Muscle of arm (tissue), 12 donors: ENCODE data around the gene AURKAIP1. TPM values are rescaled to one million over a fixed set of nuclear protein-coding genes. Genes with fewer than 3 reads are reported as not detected.
A peak's percentile ranks its signal among the peaks of the same experiment; 100 is the strongest.
"Not testable (repeated sequence)": the region's sequence is repeated elsewhere in the genome, so short reads cannot be mapped to it uniquely, and the experiment has no call there.

Experiments
- DNase-seq: peaks from one replicate; pipeline ENCODE4 v3.0.0-alpha.2; 2013
- polyA plus RNA-seq, 12 donors: library from polyadenylated mRNA; unstranded; fragments of 120-200 nt; gene quantifications; one replicate each; pipeline ENCODE4 v1.2.1, GENCODE V29; 2013; ENCODE audit not compliant: insufficient read length in 12 of 12

The AURKAIP1 gene
- polyA plus RNA-seq, 12 donors = 42.4 to 71.8 (median 52.7) TPM; not detected in 1

GRCh38 chr1:1393428-1393827 lies 18.4 kb upstream of the AURKAIP1 start:
- DNase-seq = no peak

GRCh38 chr1:1393014-1393413 lies 18.0 kb upstream of the AURKAIP1 start:
- DNase-seq = no peak

- DNase-seq = no peak
Observed at GRCh38 chr1:1391225-1391624, 16.2 kb upstream of the AURKAIP1 start.

- no peak for DNase-seq
Observed at GRCh38 chr1:1390675-1391074, 15.7 kb upstream of the AURKAIP1 start.

- no peak for DNase-seq
Observed at GRCh38 chr1:1388078-1388472, 13.1 kb upstream of the AURKAIP1 start.

GRCh38 chr1:1387098-1388077 lies 12.4 kb upstream of the AURKAIP1 start:
- no peak for DNase-seq

- no peak for DNase-seq
Observed at GRCh38 chr1:1385931-1386330, 10.9 kb upstream of the AURKAIP1 start.

GRCh38 chr1:1385339-1385738 lies 10.3 kb upstream of the AURKAIP1 start:
- DNase-seq = not testable (repeated sequence)

DNA sequence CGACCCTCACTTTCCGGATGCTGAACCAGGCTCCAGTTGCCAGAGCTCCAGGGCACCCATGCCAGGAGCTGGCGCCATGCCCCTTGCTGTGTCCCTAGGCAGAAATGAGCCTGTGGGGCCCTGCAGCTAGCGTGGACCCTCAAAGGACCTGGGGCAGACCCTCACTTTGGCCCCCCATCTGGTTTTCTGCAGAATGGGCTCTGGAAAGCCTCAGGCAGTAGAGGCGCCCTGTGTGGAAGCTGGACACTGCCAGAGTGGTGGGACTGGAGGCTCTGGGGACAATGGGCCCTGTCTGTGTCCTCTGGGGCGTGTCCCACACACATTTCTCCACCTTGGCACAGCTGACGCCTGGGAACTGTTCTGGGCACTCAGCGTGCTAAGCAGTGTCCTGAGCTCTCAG lies 6.3 kb upstream of the AURKAIP1 start:
- no peak for DNase-seq

- no peak for DNase-seq
Observed at GRCh38 chr1:1380860-1381259, 5.9 kb upstream of the AURKAIP1 start.

GRCh38 chr1:1377540-1378205 lies 2.7 kb upstream of the AURKAIP1 start:
- no peak for DNase-seq

- DNase-seq = no peak
Observed at GRCh38 chr1:1376551-1377226, 1.7 kb upstream of the AURKAIP1 start.

GRCh38 chr1:1374589-1374928 lies 448 bp downstream of the AURKAIP1 start:
- no peak for DNase-seq

DNA sequence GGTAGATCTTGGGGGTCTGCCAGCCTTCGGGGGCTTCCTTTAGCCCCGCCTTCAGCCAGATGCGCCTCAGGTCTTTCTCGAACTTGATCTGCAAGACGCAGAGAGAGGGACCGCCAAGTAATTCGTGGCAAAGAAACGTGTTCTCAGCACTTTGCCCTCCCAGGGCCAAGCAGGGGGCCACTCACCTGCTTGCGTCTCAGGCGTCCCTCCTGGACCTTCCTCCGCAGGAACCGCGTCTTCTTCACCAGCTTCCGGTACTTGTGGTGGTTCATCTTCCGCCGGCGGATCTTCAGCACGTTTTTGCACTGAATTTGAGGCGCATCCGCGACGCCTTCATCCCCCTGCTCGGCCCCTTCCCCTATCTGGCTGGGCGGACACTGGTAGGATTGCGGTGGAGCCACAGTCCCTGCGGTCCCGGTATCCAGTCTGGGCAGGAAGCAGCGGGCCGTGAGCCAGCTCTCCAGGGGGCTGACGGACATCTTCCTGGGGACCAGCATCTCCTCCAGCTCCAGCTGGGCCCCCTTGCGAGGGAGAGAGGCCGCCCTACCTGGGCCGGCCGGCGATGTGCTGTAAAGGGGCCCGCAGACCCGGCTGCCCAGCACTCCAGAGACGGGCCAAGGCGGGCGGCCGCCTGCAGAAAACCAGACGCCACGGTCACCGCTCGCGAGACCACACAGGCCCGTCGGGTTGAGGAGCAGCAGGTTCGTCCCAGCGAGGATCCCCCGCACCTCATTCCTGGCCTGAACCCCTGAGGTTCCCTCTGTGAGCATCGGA lies 1.0 kb downstream of the AURKAIP1 start:
- no peak for DNase-seq

GRCh38 chr1:1373051-1373814 lies 1.8 kb downstream of the AURKAIP1 start:
- DNase-seq = no peak

- peak; percentile 55 for DNase-seq
Observed at GRCh38 chr1:1371746-1372711, 3.0 kb downstream of the AURKAIP1 start.

DNA sequence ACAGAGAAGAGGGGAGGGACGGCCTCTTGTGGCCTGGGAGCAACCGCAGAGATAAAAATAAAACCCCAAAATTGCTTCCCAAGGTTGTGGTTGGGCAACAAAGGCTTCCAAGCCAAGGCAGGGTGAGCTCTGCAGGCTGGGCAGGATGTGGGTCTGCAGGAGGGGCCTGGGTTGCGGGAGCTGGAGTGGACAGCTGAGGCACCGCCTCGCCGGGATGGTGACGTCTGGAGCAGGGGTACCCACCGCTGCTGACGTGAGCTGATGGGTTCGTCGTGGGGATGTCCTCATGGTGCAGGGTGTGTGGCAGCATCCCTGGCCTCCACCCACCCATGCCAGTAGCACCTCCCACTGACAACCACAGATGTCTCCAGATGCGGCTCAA lies 3.7 kb downstream of the AURKAIP1 start:
- no peak for DNase-seq

- no peak for DNase-seq
Observed at GRCh38 chr1:1370771-1371300, 4.2 kb downstream of the AURKAIP1 start.

DNA sequence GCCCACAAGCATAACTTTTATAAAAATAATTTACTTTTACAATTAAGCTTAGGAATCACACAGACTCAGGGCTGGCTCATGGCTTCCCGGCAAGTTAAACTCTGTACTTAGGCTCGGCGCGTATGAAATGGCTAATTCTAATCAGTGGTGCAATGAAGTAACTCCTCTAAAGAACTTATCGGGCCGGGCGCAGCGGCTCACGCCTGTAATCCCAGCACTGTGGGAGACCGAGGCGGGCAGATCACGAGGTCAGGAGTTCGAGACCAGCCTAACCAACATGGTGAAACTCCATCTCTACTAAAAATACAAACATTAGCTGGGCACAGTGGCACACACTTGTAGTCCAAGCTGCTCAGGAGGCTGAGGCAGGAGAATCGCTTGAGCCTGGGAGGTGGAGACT lies 4.9 kb downstream of the AURKAIP1 start:
- DNase-seq = not testable (repeated sequence)

- DNase-seq = no peak
Observed at GRCh38 chr1:1367315-1367714, 7.7 kb downstream of the AURKAIP1 start.
